GM10248 (cell line): Measurements from ENCODE around the gene ARHGAP35.

Source experiments
- CTCF ChIA-PET: fragments of 300-600 bp; sonication (Branson Sonifier 250); formaldehyde crosslinking; extraction: SDS; loops from one replicate; lab custom pipeline; 2021; ENCODE audit warnings: antibody characterized with exemption; lab: Yijun Ruan, JAX
- POLR2A ChIA-PET: fragments of 350-650 bp; sonication (Branson Sonifier 250); formaldehyde crosslinking; extraction: SDS; loops from one replicate; lab custom pipeline; 2020; ENCODE audit warnings: antibody characterized with exemption; lab: Yijun Ruan, JAX
- DNase-seq: peaks from one replicate; pipeline ENCODE4 v3.0.0; 2012; ENCODE audit errors: extremely low spot score
- CTCF ChIP-seq: IDR thresholded peaks from 2 replicates; pipeline ENCODE4 v1.5.1; 2012; ENCODE audit warnings: mild to moderate bottlenecking, low read depth; ENCODE audit errors: extremely low read depth, missing control alignments, control extremely low read depth

ARHGAP35 gene

GRCh38 chr19:46860846-46861690 is at the start of gene ARHGAP35:
TSS of gene ARHGAP35 (plus strand) at chr19:46860997. CDS start at chr19:46918676, 57,679 bp downstream.
- ChIA-PET POLR2A (interaction anchor here (0.6 kb wide), 1 partner anchor 281 kb away, joined by 5 read pairs; no protein-coding TSS in a partner anchor), CTCF (interaction anchor here (0.6 to 1.2 kb wide), 3 partner anchors 11 to 21 kb away, joined by 3 read pairs; no protein-coding TSS in a partner anchor)
- no peak for TF ChIP-seq CTCF
- peak; percentile 94 for DNase-seq

- TF ChIP-seq CTCF = no peak
- no peak for DNase-seq
- ChIA-PET CTCF (interaction anchor here (1.4 to 2.2 kb wide), 4 partner anchors 8 to 55 kb away, joined by 4 to 10 read pairs (median 8); no protein-coding TSS in a partner anchor), POLR2A (no interaction called here)
Measured at GRCh38 chr19:46812977-46813838, 47.6 kb upstream of the ARHGAP35 start.

- DNase-seq = no peak
- CTCF ChIA-PET = interaction anchor here (2.1 to 2.2 kb wide), 2 partner anchors 26 to 56 kb away, joined by 5 to 10 read pairs; no protein-coding TSS in a partner anchor
- POLR2A ChIA-PET = no interaction called here
- TF ChIP-seq CTCF = no peak
Measured at GRCh38 chr19:46813839-46814358, 46.9 kb upstream of the ARHGAP35 start.

GRCh38 chr19:46815833-46816627 is 44.8 kb upstream of the ARHGAP35 start:
- ChIA-PET POLR2A (no interaction called here), CTCF (interaction anchor here (0.7 to 2.2 kb wide), 2 partner anchors 24 to 62 kb away, joined by 4 to 10 read pairs; no protein-coding TSS in a partner anchor)
- TF ChIP-seq CTCF = no peak
- DNase-seq = no peak

GRCh38 chr19:46818812-46819211 is 42.0 kb upstream of the ARHGAP35 start:
- POLR2A ChIA-PET = no interaction called here
- no peak for DNase-seq
- CTCF ChIA-PET = interaction anchor here (1.1 kb wide), 1 partner anchor 32 kb away, joined by 3 read pairs; the partner anchor contains the start of gene AP2S1
- no peak for TF ChIP-seq CTCF
